Adrenal gland (tissue), 5 donors: ENCODE measurements around the gene FAM163B.

Experiments used
- CTCF ChIP-seq, 6 experiments: fragments of 450-650 bp in 4 of 6; fragments of 200-600 bp in 2 of 6; sonication (generic) in 1 of 6; IDR thresholded peaks; 1 replicate in 5 of 6; 2 replicates in 1 of 6; pipeline versions ENCODE4 v1.5.1 to v1.8.0; 2016 to 2021; ENCODE audit warnings: antibody characterized with exemption in 6 of 6, mild to moderate bottlenecking in 2 of 6, moderate library complexity in 1 of 6
- POLR2A ChIP-seq, 2 donors: fragments of 450-650 bp; IDR thresholded peaks; one replicate each; pipeline ENCODE4 v1.6.1; 2017; ENCODE audit warnings: antibody characterized with exemption in 2 of 2, mild to moderate bottlenecking in 2 of 2, moderate library complexity in 1 of 2
- donor health status: DM: no; HTN: no; CAD: no.

GRCh38 chr9:133540698-133541025, 68.5 kb downstream of the FAM163B start:
- TF ChIP-seq CTCF (IDR thresholded peaks at IDR 0.05) (no peak), POLR2A (IDR thresholded peaks at IDR 0.05) (no peak)
